PC-9 (cell line): ENCODE data around the gene TEC.
"Not testable (repeated sequence)": the region's sequence is repeated elsewhere in the genome, so short reads cannot be mapped to it uniquely, and the experiment has no call there.

Experiments
- CTCF ChIP-seq: fragments of 200-600 bp; sonication (generic); conservative IDR thresholded peaks from 2 replicates; pipeline ENCODE4 v1.6.1; 2017; ENCODE audit warnings: mixed run types, antibody characterized with exemption, mild to moderate bottlenecking, moderate library complexity
- EZH2 ChIP-seq: fragments of 200-600 bp; sonication (generic); IDR thresholded peaks from 2 replicates; pipeline ENCODE4 v1.8.0; 2017; ENCODE audit warnings: antibody characterized with exemption, low read depth

- TF ChIP-seq CTCF, EZH2: not testable (repeated sequence)
These were observed 50.2 kb downstream of the TEC start for GRCh38 chr4:48219430-48219829.
